HG03469 (cell line): ENCODE measurements around the gene PCDH19.

Experiments
- ATAC-seq: cut with Tn5 transposase; IDR thresholded peaks from one replicate; pipeline ENCODE4 v1.9.1; 2021; ENCODE audit warnings: mild to moderate bottlenecking, moderate library complexity, moderate number of reproducible peaks; ENCODE audit not compliant: unreplicated experiment

PCDH19 gene

GRCh38 chrX:100407147-100407783 is 2.8 kb downstream of the PCDH19 start:
- no peak for ATAC-seq

- ATAC-seq, result no peak
Measured at GRCh38 chrX:100405424-100405823, 4.6 kb downstream of the PCDH19 start.

- no peak for ATAC-seq
Measured at GRCh38 chrX:100404851-100405250, 5.2 kb downstream of the PCDH19 start.

- ATAC-seq, result no peak
Measured at GRCh38 chrX:100395781-100396180, 14.3 kb downstream of the PCDH19 start.

GRCh38 chrX:100381619-100382018 is 28.5 kb downstream of the PCDH19 start:
- ATAC-seq, result no peak

GRCh38 chrX:100379388-100379986 is 30.6 kb downstream of the PCDH19 start:
- no peak for ATAC-seq

GRCh38 chrX:100377826-100378225 is 32.2 kb downstream of the PCDH19 start:
- ATAC-seq, result no peak

- ATAC-seq, result no peak
Measured at GRCh38 chrX:100376576-100376975, 33.5 kb downstream of the PCDH19 start.

GRCh38 chrX:100373673-100374072 is 36.4 kb downstream of the PCDH19 start:
- no peak for ATAC-seq

- ATAC-seq, result no peak
Measured at GRCh38 chrX:100368167-100368566, 41.9 kb downstream of the PCDH19 start.

- ATAC-seq, result no peak
Measured at GRCh38 chrX:100363896-100364295, 46.2 kb downstream of the PCDH19 start.

- no peak for ATAC-seq
Measured at GRCh38 chrX:100358766-100359165, 51.3 kb downstream of the PCDH19 start.

- ATAC-seq, result no peak
Measured at GRCh38 chrX:100356351-100356896, 53.6 kb downstream of the PCDH19 start.

GRCh38 chrX:100355680-100356079 is 54.4 kb downstream of the PCDH19 start:
- ATAC-seq, result no peak

GRCh38 chrX:100353326-100353725 is 56.7 kb downstream of the PCDH19 start:
- no peak for ATAC-seq

GRCh38 chrX:100350704-100351489 is 59.2 kb downstream of the PCDH19 start:
- ATAC-seq, result no peak

- ATAC-seq, result no peak
Measured at GRCh38 chrX:100349391-100349790, 60.7 kb downstream of the PCDH19 start.

- no peak for ATAC-seq
Measured at GRCh38 chrX:100341142-100341510, 68.9 kb downstream of the PCDH19 start.

- no peak for ATAC-seq
Measured at GRCh38 chrX:100340491-100341141, 69.5 kb downstream of the PCDH19 start.

GRCh38 chrX:100328351-100328750 is 81.7 kb downstream of the PCDH19 start:
- ATAC-seq, result no peak

- no peak for ATAC-seq
Measured at GRCh38 chrX:100319716-100320115, 90.4 kb downstream of the PCDH19 start.
